Measurements from ENCODE around the gene CRY1.
"Not testable (repeated sequence)": the region's sequence is repeated elsewhere in the genome, so short reads cannot be mapped to it uniquely, and the experiment has no call there.

Gene CRY1

DNA sequence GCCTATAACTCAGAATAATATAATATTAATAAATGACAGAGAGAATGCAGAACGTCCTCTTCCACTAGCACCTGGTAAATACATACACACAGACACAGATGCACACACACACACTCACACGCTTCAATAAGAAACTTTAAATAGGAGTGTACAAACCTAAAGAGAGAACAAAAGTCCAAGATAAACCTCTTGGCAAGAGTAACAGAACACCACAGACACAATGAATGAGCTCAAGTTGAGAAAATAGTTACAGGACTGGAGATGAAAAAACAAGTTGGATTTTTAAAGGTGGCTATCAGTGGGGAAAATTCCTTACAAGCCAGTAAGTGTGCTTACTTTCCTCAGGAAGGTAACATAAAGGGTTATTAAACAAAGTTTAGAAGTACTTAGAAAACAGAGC is 35.2 kb downstream of the CRY1 start:
- no peak for DNase-seq

DNA sequence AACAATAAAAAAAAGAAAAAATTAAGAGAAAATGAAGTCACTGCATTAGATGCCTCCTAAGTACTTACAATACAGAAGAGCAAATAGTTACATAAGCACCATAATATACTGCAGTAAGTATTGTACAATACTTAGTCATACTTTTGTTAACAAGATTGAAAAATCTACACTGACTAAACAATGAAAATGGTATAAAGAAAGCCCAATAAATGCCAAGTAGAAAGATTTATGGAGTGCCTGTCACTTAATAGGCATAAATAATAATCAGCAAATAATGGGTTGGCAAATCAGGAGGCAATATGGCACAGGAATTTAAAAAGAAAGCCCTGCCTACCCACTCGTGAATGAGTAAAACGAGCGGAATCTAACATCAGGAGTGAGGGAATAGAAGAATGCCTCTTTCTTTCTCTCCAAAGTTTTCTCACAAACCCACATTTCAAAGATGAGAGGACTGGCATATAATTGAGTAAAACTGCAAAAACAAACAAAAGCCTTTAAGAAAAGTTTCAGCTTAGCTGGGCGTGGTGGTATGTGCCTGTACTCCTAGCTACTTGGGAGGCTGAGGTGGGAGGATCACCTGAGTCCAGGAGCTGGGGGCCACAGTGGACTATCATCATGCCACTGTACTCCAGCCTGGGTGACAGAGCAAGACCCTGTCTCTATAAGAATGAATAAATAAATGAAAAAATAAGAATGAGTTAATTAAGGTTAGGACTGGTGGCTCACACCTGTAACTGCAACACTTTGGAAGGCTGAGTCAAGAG is 36.1 kb downstream of the CRY1 start:
- DNase-seq = no peak

DNA sequence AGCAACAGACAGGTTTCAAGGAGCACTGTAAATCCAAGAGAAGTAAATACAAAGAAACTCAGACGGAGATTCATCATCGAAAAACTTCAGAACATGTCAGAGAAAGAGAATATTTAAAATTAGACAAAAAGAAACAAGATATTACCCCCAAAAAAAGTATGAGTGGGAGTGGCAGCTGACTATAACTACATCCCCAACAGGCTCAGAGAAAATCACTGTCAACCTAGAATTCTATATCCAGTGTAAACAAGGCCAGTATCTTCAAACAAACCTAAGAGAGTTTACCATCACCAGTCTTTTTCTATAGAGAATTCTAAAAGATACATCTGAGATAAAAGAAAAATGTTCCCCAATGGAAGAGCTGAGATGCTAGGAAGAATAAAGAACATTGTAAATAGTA is 39.6 kb downstream of the CRY1 start:
- no peak for DNase-seq

DNA sequence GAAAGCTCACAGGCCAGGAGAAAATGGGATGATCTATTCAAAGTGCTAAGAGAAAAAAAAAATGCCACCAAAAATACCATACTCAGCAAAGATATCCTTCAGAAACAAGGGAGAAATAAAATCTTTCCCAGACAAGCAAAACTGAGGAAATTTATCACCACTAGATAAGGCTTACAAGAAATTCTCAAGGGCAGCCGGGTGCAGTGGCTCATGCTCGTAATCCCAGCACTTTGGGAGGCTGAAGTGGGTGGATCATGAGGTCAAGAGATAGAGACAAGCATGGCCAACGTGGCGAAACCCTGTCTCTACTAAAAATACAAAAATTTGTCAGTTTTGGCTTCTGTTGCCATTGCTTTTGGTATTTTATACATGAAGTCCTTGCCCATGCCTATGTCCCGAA is 48.2 kb downstream of the CRY1 start:
- no peak for DNase-seq

DNA sequence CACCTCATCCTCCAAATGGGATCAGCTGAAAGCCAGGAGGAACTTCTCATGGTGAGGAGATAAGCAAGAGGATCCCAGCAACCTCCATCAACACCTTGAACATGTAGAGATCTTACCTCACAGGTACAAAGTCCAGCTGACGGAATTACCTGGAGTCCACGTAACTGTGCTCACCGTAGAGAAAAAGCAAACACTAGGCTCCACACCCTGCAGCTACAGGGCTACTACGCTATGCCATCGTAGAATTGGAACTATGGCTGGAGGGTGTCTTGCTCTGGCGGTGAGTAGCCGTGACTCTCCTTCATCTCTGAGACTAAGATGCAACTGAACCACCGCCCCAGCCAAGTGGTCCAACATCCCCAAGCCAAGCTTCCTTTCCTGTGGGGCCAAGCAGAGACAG is 50.5 kb downstream of the CRY1 start:
- no peak for DNase-seq

DNA sequence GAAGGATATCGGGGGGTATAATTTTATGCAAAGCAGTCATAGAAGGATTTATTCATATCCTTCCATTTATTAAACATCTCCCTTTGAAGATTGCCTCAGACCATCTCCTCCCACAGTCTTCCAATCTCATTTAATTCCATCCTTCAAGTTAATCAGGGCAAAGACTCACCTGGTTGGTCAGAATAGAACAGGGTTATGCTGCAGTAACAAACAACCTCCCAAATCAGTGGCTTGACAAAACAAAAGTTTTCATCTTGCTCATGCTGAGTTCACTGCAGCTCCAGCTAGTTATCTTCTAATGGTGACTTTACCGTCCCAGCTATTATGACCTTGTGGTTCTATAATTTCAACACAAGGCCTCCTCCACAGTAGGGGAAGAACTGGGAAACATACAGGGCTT is 57.6 kb downstream of the CRY1 start:
- no peak for DNase-seq

DNA sequence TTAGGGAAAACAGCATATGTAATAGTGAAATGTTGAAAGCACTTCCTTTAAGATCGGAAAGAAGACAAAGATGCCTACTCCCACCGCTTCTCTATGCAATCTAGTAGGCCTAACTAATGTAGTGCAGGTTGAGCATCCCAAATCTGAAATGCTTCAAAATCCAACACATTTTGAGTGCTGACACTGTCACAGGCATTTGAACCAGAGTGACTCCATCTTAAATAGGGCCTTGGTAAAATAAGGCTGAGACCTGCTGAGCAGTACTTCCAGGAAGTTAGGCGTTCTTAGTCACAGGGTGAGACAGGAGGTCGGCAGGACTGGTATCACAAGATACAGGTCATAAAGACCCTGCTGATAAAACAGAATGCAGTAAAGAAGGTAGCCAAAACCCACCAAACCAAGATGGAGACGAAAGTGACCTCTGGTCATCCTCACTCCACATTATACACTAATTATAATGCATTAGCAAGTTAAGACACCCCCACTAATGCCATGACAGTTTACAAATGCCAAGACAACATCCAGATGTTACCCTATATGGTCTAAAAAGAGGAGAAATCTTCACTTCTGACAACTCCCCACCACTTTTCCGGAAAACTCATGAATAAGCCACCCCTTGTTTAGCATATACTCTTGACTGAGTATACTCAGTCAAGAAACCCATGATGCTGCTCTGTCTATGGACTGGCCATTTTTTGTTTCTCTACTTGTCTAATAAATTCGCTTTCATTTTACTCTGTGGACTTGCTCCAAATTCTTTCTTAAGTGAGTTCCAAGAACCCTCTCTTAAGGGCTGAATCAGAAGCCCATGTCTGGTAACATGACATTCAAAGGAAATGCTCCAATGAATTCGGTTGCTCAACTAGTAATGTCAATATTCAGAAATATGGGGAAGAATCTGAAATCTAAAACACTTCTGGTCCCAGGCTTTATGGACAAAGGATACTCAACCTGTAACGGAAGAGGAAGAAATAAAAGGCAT is 59.3 kb downstream of the CRY1 start:
- no peak for DNase-seq

DNA sequence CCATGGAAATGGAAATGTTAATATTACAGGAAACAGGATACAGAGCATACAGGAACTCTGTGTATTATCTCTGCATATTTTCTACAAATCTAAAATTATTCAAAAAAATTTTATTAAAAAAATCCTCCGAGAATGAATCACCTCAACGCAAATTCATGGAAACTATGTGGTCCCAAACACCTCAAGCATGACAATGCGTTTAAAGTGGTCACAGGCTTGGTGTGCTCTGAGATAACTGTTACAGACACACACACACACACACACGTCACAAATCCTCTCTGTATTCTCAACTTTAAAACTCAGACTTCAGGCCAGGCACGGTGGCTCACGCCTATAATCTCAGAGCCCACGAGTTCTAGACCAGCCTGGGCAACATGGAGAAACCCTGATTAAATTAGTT is 61.1 kb downstream of the CRY1 start:
- no peak for DNase-seq

DNA sequence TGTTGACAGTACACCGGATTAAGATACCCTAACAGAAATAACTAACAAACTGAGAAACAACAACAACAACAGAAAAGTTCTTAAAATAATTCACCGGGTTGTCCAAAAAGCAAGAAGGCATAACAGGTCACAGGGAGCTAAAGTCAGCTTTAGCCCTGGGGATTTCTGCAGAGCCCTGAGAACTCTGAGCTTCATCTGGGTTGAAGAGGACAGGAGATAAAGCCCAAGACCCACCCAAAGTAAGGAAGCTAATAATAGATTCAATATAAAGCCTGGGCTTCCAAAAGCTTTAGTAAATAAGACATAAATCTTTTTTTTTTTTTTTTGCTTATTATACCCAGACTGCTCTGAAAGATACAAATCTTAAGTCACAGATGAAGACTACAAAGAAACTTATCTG is 62.3 kb downstream of the CRY1 start:
- no peak for DNase-seq

DNA sequence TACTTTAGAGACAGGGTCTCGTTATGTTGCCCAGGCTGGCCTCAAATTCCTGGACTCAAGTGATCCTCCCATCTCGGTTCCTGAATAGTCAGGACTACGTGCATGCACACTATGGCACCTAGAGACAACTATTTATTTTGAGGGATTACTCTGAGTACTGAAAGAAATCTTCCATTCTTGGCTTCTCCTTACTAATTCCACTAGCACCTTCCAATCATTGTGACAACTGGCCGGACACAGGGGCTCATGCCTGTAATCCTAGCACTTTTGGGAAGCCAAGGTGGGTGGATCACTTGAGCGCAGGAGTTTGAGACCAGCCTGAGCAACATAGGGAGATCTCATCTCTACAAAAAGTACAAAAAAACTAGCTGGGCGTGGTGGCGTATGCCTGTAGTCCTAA is 64.3 kb downstream of the CRY1 start:
- no peak for DNase-seq

DNA sequence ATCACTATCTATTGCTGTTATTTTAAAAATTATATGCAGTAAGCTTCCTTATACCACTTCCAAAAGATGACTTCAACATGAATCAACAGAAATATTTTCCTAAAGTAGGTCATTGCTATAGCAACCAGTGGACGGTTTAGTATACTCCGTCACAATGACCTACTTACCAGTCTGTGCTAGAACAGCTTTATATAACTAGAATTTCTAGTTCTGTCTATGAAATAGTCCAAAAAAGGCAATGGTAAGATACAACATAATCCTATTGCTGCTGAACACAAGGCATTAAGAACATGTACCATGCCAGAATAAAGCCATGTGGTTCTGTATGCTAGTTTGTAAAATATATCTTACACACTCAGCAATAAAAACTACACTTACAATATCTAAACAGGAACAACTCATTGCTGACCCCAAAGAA is 65.7 kb downstream of the CRY1 start:
- DNase-seq = peak; percentile 74

DNA sequence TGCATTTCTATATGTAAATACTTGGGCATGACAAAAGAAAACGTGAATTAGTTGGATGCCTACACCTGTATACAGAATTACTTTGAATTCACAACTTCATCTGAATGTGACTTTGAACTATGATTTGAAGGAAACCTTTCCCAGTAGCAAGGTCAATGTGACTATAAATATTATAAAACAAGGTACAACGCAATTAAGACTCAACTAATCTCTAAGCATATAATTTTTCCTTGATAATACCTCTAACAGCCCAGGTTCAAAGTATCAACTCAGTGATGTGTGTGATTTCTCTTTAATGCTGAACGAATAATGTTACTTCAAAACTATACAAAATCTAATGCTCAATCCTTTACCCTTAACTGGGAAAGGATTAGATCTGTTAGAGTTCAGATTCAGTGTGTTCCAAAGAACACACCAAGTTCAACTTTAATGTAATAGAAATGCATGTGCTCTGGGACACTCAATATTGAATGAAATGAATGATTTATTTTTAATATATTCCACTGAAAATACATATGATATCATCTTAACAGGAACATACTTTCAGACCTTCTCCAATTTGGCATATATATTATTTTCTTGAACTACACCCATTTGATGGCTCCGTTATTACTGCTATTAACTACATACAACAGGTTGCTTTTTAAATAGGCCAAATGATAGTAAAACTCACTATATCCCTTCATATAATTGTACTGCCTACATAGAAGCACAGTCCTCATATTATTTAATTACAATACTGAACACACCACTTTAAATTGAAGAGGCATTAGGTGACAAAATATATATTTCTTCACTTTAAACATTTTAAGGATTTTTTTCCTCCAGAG is 66.3 kb downstream of the CRY1 start:
- no peak for DNase-seq

DNA sequence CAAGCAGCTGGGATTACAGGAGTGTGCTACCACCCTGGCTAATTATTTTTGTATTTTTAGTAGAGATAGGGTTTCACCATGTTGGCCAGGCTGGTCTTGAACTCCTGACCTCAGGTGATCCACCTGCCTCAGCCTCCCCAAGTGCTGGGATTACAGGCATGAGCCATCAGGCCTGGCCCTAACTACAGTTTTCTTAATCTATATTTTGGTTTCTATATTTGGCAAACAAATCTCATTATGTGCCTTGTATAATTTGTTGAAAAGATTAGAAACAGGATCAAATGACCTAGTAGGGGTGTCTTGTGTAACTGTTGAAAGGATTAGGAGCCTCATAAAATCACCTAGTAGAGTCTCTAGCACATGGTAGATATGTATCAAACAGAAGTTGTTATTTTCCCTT is 67.0 kb downstream of the CRY1 start:
- DNase-seq = not testable (repeated sequence)

DNA sequence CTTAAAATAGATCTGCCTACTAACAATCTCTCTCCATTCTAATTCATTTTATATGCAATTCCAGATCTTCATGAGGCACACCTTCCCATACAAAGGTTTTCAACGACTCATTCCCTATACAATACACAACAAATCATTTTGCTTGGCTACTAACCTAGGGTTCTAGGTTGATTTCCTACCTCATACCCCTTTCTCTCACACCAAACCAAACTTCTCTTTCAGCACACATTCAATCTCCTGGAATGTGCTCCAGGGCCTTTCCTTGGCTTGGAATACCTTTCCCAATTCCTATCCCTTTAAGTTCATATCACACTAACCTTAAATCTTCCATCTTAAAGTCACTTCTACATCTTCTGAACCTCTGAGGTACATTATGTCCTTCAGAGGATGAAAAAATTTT is 67.7 kb downstream of the CRY1 start:
- DNase-seq = no peak

DNA sequence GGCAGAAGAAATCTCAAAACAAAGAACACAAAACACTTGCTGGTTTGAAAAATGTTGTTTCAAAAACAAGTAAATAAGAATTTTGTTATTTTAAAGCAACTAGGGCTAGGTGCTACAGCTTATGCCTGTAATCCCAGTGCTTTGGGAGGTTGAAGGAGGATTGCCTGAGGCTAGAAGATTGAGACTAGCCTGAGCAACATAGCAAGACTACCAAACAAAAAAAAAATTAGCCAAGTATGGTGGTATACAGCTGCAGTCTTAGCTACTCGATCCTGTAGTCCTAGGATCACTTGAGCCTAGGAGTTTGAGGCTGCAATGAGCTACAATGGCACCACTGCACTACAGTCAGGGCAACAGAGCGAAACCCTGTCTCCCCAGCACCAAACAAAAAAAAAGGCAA is 73.8 kb downstream of the CRY1 start:
- DNase-seq = no peak

DNA sequence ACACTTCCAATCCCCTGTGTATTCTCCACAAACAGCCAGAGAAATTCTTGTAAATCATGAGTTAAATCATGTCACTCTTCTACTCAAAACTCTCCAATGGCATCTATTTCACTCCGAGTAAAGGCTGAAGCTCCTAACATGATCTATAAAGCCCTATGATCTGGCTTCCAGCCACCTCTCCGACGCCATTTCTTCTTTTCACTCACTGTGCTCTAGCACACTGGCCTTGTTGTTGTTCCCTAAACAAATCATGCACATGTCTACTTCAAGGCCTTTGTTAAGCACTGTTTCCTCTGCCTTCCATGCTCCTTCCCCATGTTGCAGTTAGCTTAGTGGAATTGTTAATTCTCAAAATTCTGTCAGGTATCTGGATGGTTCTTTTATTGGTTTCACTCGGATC is 76.3 kb downstream of the CRY1 start:
- no peak for DNase-seq

DNA sequence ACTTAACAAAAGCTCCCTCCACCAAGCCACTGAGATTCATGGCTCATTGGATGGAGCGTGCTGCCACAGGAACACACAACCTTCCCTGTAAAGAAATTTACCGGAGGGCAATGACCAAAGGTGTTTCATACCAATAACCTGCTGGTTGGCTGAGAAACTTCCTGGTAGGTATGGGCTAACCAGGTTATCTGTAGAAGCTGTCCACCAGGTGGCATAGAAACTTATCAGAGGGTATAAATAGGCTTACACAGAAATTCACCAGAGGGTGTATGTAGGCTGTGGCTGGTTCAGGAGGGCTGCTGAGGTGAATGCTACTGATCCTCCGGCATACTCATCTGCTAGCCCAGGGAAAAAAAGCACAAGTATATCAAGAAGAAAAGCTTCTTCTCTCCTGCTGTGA is 79.3 kb downstream of the CRY1 start:
- no peak for DNase-seq

DNA sequence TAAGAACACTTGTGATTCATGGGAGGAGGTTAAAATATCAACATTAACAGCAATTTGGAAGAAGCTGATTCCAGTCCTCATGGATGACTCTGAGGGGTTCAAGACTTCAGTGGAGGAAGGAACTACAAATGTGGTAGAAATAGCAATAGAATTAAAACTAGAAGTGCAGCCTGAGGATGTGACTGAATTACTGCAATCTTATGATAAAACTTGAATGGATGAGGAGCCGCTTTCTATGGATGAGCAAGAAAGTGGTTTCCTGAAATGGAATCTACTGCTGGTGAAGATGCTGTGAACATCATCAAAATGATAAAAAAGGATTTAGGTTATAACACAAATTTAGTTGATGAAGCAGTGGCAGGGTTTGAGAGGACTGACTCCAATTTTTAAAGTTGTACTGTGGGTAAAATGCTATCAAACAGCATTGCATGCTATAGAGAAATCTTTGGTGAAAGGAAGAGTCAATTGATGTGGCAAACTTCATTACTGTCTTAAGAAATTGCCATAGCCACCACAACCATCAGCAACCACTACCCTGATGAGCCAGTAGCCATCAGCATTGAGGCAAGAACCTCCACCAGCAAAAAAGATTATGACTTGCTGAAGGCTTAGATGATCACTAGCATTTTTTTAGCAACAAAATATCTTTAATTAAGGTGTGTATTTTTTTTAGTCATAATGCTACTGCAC is 80.5 kb downstream of the CRY1 start:
- DNase-seq = no peak

DNA sequence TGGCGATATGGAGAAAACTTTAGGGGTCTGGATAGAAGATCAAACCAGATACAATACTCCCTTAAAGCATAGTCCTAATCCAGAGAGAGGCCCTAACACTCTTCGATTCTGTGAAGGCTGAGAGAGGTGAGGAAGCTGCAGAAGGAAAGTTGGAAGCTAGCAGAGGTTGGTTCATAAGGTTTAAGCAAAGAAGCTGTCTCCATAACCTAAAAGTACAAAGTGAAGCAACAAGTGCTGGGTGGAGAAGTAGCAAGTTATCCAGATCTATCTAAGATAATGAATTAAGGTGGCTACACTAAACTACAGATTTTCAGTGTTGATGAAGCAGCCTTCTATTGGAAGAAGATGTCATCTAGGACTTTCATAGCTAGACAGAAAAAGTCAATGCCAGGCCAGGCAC is 81.8 kb downstream of the CRY1 start:
- DNase-seq = no peak

DNA sequence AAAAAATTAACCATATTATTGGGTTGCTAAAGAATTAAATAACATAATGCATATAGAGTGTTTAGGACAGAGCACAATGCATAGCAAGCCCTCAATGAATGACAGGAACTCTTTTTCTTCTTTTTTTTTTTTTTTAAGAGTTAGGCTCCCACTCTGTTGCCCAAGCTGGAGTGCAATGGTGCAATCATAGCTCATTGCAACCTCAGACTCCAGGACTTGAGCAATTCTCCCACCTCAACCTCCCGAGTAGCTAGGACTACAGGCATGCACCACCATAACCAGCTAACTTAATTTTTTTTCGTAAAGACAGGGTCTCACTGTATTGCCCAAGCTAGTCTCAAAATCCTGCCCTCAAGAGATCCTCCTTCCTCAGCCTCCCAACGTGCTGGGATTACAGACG is 85.9 kb downstream of the CRY1 start:
- DNase-seq = no peak

DNA sequence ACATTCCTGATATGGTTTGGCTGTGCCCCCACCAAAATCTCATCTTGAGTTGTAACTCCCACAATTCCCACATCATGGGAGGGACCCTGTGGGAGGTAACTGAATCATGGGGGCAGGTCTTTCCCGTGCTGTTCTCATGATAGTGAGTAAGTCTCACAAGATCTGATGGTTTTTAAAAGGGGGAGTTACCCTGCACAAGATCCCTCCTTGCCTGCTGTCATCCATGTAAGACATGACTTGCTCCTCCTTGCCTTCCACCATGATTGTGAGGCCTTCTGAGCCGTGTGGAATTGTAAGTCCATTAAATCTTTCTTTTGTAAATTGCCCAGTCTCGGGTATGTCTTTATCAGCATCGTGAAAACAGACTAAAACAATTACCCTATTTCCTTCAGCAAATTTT is 90.7 kb downstream of the CRY1 start:
- DNase-seq = not testable (repeated sequence)

DNA sequence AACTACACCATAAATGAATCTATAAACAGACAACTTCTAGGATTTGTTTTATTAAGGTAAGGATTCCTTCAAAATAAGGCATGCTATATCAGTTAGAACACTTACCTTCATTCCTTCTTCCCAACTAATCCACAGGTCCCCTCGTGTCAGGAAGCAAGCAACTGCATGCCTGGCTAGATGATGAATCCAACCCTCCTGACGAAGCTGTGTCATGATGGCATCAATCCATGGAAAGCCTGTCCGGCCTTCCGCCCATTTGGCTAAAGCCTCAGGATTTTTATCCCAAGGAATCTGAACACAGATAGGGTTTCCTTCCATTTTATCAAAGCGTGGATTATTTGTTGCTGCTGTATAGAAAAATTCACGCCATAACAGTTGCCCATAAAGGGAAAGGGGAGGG is 93.9 kb downstream of the CRY1 start:
- DNase-seq = no peak

DNA sequence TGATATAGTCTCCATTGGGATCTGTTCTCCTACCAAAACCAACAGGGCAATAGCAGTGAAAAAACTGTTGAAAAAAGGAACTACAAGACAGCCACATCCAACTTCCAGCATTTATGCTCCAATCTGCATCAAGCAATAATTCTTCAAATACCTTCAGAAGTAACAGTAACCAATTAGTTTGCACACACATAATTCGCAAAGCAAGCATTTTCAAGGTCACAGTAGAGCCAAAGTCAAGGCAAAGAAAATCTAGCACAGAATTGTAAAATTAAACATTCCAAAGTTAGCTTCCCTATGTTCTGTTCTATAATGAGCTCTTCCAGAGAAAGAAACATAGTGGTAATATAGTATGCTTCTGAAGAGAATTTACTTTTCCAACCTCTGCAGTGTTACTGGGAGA is 95.4 kb downstream of the CRY1 start:
- DNase-seq = no peak

Measured in NCI-H1048 (cell line).